ENCODE data around the gene SAMD13.

SAMD13 gene

GRCh38 chr1:84301004-84301784, at the start of gene SAMD13:
SAMD13 (plus strand) TSS chr1:84301708; CDS start chr1:84303235, 1,527 bp downstream.
- peak within 1 kb of the TSS; percentile 77 for H3K9ac ChIP-seq (ENCODE audit: insufficient read length)
- peak within 1 kb of the TSS; percentile 76 for H3K4me3 ChIP-seq
- peak within 1 kb of the TSS; percentile 91 for H3K27ac ChIP-seq
- peak; percentile 46 for TF ChIP-seq POLR2AphosphoS5 (IDR thresholded peaks at IDR 0.05; ENCODE audit: borderline replicate concordance, low read depth, low read length)
- TF ChIP-seq FOXP2 (optimal IDR thresholded peaks at IDR 0.05; ENCODE audit: control extremely low read depth, extremely low read length, insufficient read depth) = no peak
- no peaks in the 10 kb centered on the region for H3K9me3 ChIP-seq (ENCODE audit: low read depth, low read length)
- peak; percentile 81 for DNase-seq (ENCODE audit: low read depth, low spot score)
- H3K36me3 ChIP-seq (ENCODE audit: insufficient read depth, low read length) = no peaks in the 10 kb centered on the region

GRCh38 chr1:84253036-84253435, 48.5 kb upstream of the SAMD13 start:
- H3K36me3 ChIP-seq (ENCODE audit: insufficient read depth, low read length) = no peaks in the 10 kb centered on the region
- H3K9ac ChIP-seq (ENCODE audit: insufficient read length) = no peak overlapping the region
- H3K9me3 ChIP-seq (ENCODE audit: low read depth, low read length) = no peaks in the 10 kb centered on the region
- TF ChIP-seq FOXP2 (optimal IDR thresholded peaks at IDR 0.05; ENCODE audit: control extremely low read depth, extremely low read length, insufficient read depth) = no peak
- TF ChIP-seq POLR2AphosphoS5 (IDR thresholded peaks at IDR 0.05; ENCODE audit: borderline replicate concordance, low read depth, low read length) = no peak
- no peak for TF ChIP-seq EZH2 (IDR thresholded peaks at IDR 0.05)
- DNase-seq (ENCODE audit: low read depth, low spot score) = no peak
- H3K27ac ChIP-seq = no peak overlapping the region
- H3K4me3 ChIP-seq = no peak overlapping the region

- no peak for DNase-seq (ENCODE audit: low read depth, low spot score)
- H3K9me3 ChIP-seq (ENCODE audit: low read depth, low read length) = no peaks in the 10 kb centered on the region
- TF ChIP-seq POLR2AphosphoS5 (IDR thresholded peaks at IDR 0.05; ENCODE audit: borderline replicate concordance, low read depth, low read length) = no peak
- no peak for TF ChIP-seq EZH2 (IDR thresholded peaks at IDR 0.05)
- TF ChIP-seq FOXP2 (optimal IDR thresholded peaks at IDR 0.05; ENCODE audit: control extremely low read depth, extremely low read length, insufficient read depth) = no peak
- no peak overlapping the region for H3K9ac ChIP-seq (ENCODE audit: insufficient read length)
- H3K36me3 ChIP-seq (ENCODE audit: insufficient read depth, low read length) = no peaks in the 10 kb centered on the region
- no peak overlapping the region for H3K27ac ChIP-seq
- H3K4me3 ChIP-seq = no peak overlapping the region
These were observed 47.6 kb upstream of the SAMD13 start for GRCh38 chr1:84253891-84254290.

GRCh38 chr1:84254703-84255238, 46.7 kb upstream of the SAMD13 start:
- H3K9me3 ChIP-seq (ENCODE audit: low read depth, low read length) = no peaks in the 10 kb centered on the region
- no peak overlapping the region for H3K4me3 ChIP-seq
- H3K27ac ChIP-seq = no peak overlapping the region
- TF ChIP-seq EZH2 (IDR thresholded peaks at IDR 0.05) (no peak), FOXP2 (optimal IDR thresholded peaks at IDR 0.05; ENCODE audit: control extremely low read depth, extremely low read length, insufficient read depth) (no peak), POLR2AphosphoS5 (IDR thresholded peaks at IDR 0.05; ENCODE audit: borderline replicate concordance, low read depth, low read length) (no peak)
- H3K36me3 ChIP-seq (ENCODE audit: insufficient read depth, low read length) = no peaks in the 10 kb centered on the region
- H3K9ac ChIP-seq (ENCODE audit: insufficient read length) = no peak overlapping the region
- no peak for DNase-seq (ENCODE audit: low read depth, low spot score)

- Histone ChIP-seq H3K9ac (ENCODE audit: insufficient read length) (no peak overlapping the region), H3K9me3 (ENCODE audit: low read depth, low read length) (no peaks in the 10 kb centered on the region), H3K36me3 (ENCODE audit: insufficient read depth, low read length) (no peaks in the 10 kb centered on the region), H3K27ac (no peak overlapping the region), H3K4me3 (no peak overlapping the region)
- TF ChIP-seq EZH2 (IDR thresholded peaks at IDR 0.05) (no peak), POLR2AphosphoS5 (IDR thresholded peaks at IDR 0.05; ENCODE audit: borderline replicate concordance, low read depth, low read length) (no peak), FOXP2 (optimal IDR thresholded peaks at IDR 0.05; ENCODE audit: control extremely low read depth, extremely low read length, insufficient read depth) (no peak)
- no peak for DNase-seq (ENCODE audit: low read depth, low spot score)
These were observed 45.9 kb upstream of the SAMD13 start for GRCh38 chr1:84255582-84255981.

GRCh38 chr1:84257617-84258016, 43.9 kb upstream of the SAMD13 start:
- Histone ChIP-seq H3K27ac (no peak overlapping the region), H3K9me3 (ENCODE audit: low read depth, low read length) (no peaks in the 10 kb centered on the region), H3K9ac (ENCODE audit: insufficient read length) (no peak overlapping the region), H3K4me3 (no peak overlapping the region), H3K36me3 (ENCODE audit: insufficient read depth, low read length) (no peaks in the 10 kb centered on the region)
- no peak for DNase-seq (ENCODE audit: low read depth, low spot score)
- TF ChIP-seq EZH2 (IDR thresholded peaks at IDR 0.05) = no peak
- TF ChIP-seq POLR2AphosphoS5 (IDR thresholded peaks at IDR 0.05; ENCODE audit: borderline replicate concordance, low read depth, low read length) = no peak
- TF ChIP-seq FOXP2 (optimal IDR thresholded peaks at IDR 0.05; ENCODE audit: control extremely low read depth, extremely low read length, insufficient read depth) = no peak

GRCh38 chr1:84259376-84259775, 42.1 kb upstream of the SAMD13 start:
- Histone ChIP-seq H3K4me3 (no peak overlapping the region), H3K36me3 (ENCODE audit: insufficient read depth, low read length) (no peaks in the 10 kb centered on the region), H3K27ac (no peak overlapping the region), H3K9me3 (ENCODE audit: low read depth, low read length) (no peaks in the 10 kb centered on the region), H3K9ac (ENCODE audit: insufficient read length) (no peak overlapping the region)
- no peak for DNase-seq (ENCODE audit: low read depth, low spot score)
- TF ChIP-seq FOXP2 (optimal IDR thresholded peaks at IDR 0.05; ENCODE audit: control extremely low read depth, extremely low read length, insufficient read depth) = no peak
- no peak for TF ChIP-seq POLR2AphosphoS5 (IDR thresholded peaks at IDR 0.05; ENCODE audit: borderline replicate concordance, low read depth, low read length)
- no peak for TF ChIP-seq EZH2 (IDR thresholded peaks at IDR 0.05)

GRCh38 chr1:84259989-84260388, 41.5 kb upstream of the SAMD13 start:
- H3K9ac ChIP-seq (ENCODE audit: insufficient read length) = no peak overlapping the region
- no peaks in the 10 kb centered on the region for H3K36me3 ChIP-seq (ENCODE audit: insufficient read depth, low read length)
- H3K4me3 ChIP-seq = no peak overlapping the region
- TF ChIP-seq POLR2AphosphoS5 (IDR thresholded peaks at IDR 0.05; ENCODE audit: borderline replicate concordance, low read depth, low read length) (no peak), EZH2 (IDR thresholded peaks at IDR 0.05) (no peak), FOXP2 (optimal IDR thresholded peaks at IDR 0.05; ENCODE audit: control extremely low read depth, extremely low read length, insufficient read depth) (no peak)
- DNase-seq (ENCODE audit: low read depth, low spot score) = no peak
- no peaks in the 10 kb centered on the region for H3K9me3 ChIP-seq (ENCODE audit: low read depth, low read length)
- no peak overlapping the region for H3K27ac ChIP-seq

Measured in SK-N-MC (cell line).